ENCODE data around the gene C11orf24. TPM values are rescaled to one million over a fixed set of nuclear protein-coding genes. Genes with fewer than 3 reads are reported as not detected.

The C11orf24 gene
- total and polyA plus RNA-seq, 12 donors = 8.8 to 46.5 (median 26.8) TPM

DNA sequence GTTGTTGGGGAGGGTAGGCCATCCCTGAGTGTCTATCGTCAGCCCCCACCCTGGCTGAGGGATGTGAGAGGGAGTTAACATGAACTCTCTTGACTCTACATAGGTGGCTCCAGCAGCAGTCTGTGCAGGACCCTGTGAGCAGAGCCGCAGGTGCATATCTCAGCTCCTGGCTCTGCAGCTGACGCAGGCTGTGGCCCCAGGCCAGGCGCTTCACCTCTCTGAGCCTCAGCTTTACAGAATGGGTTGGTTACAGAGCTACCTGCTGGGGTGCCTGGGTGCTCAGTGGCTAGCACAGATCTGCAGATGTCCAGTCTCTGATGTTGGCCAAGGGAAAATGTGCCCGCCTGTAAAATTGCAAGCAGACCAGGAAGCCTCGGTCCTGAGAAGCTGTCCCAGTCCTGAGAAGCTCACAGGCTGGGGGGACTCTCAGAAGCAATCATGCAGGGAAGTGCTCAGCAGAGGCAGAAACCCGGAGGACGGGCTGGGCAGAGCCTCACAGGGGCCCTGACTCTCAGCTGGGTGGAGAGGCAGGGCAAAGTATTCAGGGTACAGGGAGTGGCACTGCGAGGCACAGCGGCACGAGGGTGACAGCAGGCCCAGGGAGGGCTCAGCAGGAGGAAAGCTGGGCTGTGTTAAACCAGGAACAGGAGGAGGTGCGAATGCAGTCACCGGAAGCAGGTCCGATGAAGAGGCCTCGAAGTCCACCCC lies 24.7 kb upstream of the C11orf24 start:
- Histone ChIP-seq H3K27me3 (no peaks in the 10 kb centered on the region), H3K36me3 (replicated peaks in 1 of 2) (no peaks in the 10 kb centered on the region), H3K4me1 (replicated peaks in 1 of 2) (peaks cover 0 to 10% of the 10 kb centered on the region in 2 donors), H3K27ac (no peak overlapping the region), H3K9me3 (replicated peaks in 1 of 3) (no peaks in the 10 kb centered on the region), H3K4me3 (no peak overlapping the region)
- no peak for DNase-seq
- 90 to 92% (median 91%) methylated on average over 7 to 15 of the region's 15 CpGs for WGBS, 4 donors
- TF ChIP-seq, protein P1, sequence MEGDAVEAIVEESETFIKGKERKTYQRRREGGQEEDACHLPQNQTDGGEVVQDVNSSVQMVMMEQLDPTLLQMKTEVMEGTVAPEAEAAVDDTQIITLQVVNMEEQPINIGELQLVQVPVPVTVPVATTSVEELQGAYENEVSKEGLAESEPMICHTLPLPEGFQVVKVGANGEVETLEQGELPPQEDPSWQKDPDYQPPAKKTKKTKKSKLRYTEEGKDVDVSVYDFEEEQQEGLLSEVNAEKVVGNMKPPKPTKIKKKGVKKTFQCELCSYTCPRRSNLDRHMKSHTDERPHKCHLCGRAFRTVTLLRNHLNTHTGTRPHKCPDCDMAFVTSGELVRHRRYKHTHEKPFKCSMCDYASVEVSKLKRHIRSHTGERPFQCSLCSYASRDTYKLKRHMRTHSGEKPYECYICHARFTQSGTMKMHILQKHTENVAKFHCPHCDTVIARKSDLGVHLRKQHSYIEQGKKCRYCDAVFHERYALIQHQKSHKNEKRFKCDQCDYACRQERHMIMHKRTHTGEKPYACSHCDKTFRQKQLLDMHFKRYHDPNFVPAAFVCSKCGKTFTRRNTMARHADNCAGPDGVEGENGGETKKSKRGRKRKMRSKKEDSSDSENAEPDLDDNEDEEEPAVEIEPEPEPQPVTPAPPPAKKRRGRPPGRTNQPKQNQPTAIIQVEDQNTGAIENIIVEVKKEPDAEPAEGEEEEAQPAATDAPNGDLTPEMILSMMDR (IDR thresholded peaks at IDR 0.05) = no peak
- TF ChIP-seq POLR2A (IDR thresholded peaks at IDR 0.05) = no peak
- intact Hi-C loops (cut with DNase I) = loop anchor here (2.0 to 5.0 kb wide), 2 partner anchors 39 to 40 kb away; no protein-coding TSS in a partner anchor

DNA sequence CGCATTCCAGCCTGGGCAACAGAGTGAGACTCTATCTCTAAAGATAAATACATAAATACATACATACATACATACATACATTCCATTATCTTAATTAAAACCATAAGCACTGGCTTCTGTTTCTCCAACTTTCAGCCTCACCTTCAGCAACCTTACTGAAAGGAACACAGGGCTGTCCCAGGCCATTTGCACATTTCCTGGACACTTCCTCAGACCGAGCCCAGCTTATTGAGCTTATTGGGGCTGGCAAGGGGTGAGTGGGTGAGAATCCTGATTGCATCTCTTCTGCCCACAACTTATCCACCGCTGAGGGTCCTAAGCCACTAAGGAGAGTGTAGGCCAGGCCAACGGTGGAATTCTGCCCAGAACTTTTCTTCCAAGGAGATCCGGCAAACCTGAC lies 24.2 kb upstream of the C11orf24 start:
- no peak overlapping the region for H3K4me3 ChIP-seq
- H3K4me1 ChIP-seq (replicated peaks in 1 of 2) = peaks cover 0 to 10% of the 10 kb centered on the region in 2 donors
- no peak for TF ChIP-seq POLR2A (IDR thresholded peaks at IDR 0.05)
- TF ChIP-seq, protein P1 (IDR thresholded peaks at IDR 0.05) = no peak
- no peak overlapping the region for H3K27ac ChIP-seq
- H3K27me3 ChIP-seq = no peaks in the 10 kb centered on the region
- 87 to 95% (median 90%) methylated on average over 4 to 5 of the region's 5 CpGs for WGBS, 4 donors
- H3K36me3 ChIP-seq (replicated peaks in 1 of 2) = no peaks in the 10 kb centered on the region
- intact Hi-C loops (cut with DNase I) = loop anchor here (2.0 to 5.0 kb wide), 2 partner anchors 39 kb away; no protein-coding TSS in a partner anchor
- no peak for DNase-seq
- no peaks in the 10 kb centered on the region for H3K9me3 ChIP-seq (replicated peaks in 1 of 3)

DNA sequence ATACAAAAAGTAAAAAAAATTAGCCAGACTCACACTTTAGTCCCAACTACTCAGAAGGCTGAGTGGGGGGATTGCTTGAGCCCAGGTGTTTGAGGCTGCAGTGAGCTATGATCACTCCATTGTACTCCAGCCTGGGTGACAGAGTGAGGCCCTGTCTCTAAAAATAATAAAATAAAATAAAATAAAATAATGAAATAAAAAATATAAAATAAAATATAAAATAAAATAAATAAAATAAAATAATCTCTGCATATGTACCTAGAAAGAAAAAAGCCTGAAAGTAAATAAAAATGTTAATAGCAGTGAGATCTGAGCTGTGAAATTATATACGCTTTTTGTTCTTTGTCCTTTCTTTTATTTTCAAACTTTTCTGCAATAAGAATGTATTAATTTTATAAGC lies 23.5 kb upstream of the C11orf24 start:
- Histone ChIP-seq H3K27me3 (no peaks in the 10 kb centered on the region), H3K9me3 (replicated peaks in 1 of 3) (no peaks in the 10 kb centered on the region), H3K4me3 (no peak overlapping the region), H3K27ac (no peak overlapping the region), H3K4me1 (replicated peaks in 1 of 2) (peaks cover 0 to 10% of the 10 kb centered on the region in 2 donors), H3K36me3 (replicated peaks in 1 of 2) (no peaks in the 10 kb centered on the region)
- 90 to 100% (median 97%) methylated on average over 1 of the region's 1 CpG for WGBS, 4 donors
- intact Hi-C loops (cut with DNase I) = loop anchor here in 1 of 2 donors (5.0 kb wide), 1 partner anchor 38 kb away; no protein-coding TSS in a partner anchor
- TF ChIP-seq, protein P1 (IDR thresholded peaks at IDR 0.05) = no peak
- TF ChIP-seq POLR2A (IDR thresholded peaks at IDR 0.05) = no peak
- DNase-seq = no peak

DNA sequence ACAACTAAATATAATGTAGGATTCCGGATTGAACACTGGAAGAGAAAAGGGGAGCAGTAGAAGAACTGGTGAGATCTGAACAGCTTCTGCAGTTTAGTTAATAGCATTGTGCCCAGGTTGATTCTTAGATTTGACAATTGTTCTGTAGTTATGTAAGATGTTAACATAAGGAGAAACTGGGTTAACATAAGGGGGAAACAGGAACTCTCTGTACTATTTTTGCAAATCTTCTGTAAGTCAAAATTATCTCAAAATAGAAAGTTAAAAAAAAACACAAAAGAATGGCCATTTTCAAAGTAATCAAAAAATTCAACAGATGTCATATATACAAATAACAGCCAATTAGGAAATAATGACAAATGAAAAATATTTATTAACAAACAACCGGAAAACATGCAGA lies 21.9 kb upstream of the C11orf24 start:
- intact Hi-C loops (cut with DNase I) = no loop called here
- Histone ChIP-seq H3K27me3 (no peaks in the 10 kb centered on the region), H3K4me1 (replicated peaks in 1 of 2) (peaks cover 0 to 10% of the 10 kb centered on the region in 2 donors), H3K36me3 (replicated peaks in 1 of 2) (no peaks in the 10 kb centered on the region), H3K9me3 (replicated peaks in 1 of 3) (no peaks in the 10 kb centered on the region), H3K4me3 (no peak overlapping the region), H3K27ac (no peak overlapping the region)
- 71 to 81% (median 75%) methylated on average over 2 of the region's 2 CpGs for WGBS, 4 donors
- DNase-seq = no peak
- no peak for TF ChIP-seq POLR2A (IDR thresholded peaks at IDR 0.05)
- TF ChIP-seq, protein P1 (IDR thresholded peaks at IDR 0.05) = no peak
